Stimulated activated CD4-positive, alpha-beta T cell treated with anti-CD3 and anti-CD28 coated beads, Interleukin-12 subunit alpha, Interleukin-12 subunit beta, amount 100 ng/mL, for 24 hours (primary cell): Measurements from ENCODE around the gene FRS3.
"Not testable (repeated sequence)": the region's sequence is repeated elsewhere in the genome, so short reads cannot be mapped to it uniquely, and the experiment has no call there.

Source experiments
- DNase-seq, 2 experiments: peaks; one replicate each; pipeline ENCODE4 v3.0.0-alpha.2; 2020; ENCODE audit warnings: low read depth in 2 of 2

FRS3 gene

GRCh38 chr6:41769376-41769775 is 10.3 kb downstream of the FRS3 start:
- DNase-seq: no peak

DNA sequence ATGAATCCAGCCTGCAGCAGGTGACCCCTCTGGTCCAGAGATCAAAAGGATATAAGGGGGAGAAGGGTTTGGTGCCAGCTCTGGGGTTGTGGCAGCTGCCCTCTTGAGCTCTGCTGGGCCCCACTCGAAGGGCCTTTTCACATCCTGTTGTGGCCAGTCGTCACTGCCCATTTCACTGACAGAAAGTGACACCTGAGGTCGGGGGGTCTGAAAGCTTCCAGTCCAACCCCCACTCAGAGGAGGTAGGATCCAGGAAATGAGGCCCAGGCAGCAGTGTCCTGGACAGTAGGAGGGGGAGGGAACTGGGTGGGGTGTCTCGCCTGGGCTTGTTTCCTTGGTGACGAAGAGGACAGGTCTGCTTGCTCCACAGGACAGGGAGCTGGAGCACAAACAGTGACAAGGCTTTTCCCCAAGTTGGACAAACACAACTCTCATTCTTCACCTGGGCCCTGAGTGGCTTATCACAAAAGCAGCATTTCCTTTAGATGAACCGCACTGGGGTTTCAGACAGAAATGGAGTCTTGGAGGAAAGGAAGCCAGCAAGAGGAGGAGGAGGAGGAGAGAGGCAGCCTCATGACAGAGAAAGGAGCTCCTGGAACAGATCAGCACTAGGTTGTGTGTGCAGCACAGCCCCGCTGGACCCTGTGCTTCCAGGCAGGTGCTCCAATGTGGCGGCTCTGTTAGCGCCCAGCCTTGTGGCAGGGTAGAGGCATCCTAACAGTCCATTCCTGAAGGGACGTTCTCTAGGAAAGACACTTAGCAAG is 11.0 kb downstream of the FRS3 start:
- no peak for DNase-seq

- DNase-seq: no peak
These were observed 12.4 kb downstream of the FRS3 start for GRCh38 chr6:41767112-41767833.

DNA sequence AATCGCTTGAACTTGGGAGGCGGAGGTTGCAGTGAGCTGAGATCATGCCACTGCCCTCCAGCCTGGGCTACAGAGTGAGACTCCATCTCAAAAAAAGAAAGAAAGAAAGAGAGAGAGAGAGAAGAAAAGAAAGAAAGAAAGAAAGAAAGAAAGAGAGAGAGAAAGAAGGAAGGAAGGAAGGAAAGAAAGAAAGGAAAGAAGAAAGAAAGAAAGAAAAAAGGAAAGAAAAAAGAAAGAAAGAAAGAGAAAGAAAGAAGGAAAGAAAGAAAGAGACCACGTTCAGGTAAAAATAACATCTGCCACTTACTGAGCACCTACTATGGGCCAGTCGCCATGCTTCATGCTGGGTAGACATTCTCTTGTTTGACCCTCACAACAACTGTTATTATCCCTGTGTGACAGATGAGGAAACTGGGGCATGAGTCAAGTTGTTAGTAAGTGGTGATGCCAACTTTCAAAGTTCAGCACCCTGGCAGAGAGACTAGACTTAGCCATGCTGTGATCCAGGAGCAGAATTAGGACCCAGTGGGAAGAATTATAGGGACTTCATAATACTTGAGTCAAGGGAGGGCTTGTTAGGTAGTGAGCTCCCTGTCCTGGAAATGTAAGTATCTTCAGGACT is 13.5 kb downstream of the FRS3 start:
- not testable (repeated sequence) for DNase-seq

DNA sequence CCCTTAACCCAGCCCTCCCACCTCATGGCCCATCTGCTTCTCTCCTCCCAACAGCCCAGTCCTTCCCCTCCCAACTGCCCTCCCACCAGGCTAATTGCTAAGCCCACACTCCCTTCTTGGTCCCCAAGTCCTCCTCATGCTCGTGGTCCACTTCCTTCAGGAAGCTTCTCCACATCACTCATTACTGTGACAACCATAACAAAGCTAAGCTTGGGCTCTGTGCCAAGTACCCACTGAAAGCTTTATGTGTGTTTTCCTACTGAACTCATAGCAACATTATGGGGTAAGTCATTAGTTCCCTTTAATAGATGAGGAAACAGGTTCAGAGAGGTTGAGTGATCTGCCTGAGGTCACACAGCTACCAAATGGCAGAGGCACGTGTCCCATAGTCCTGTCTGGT is 16.2 kb downstream of the FRS3 start:
- no peak for DNase-seq

DNA sequence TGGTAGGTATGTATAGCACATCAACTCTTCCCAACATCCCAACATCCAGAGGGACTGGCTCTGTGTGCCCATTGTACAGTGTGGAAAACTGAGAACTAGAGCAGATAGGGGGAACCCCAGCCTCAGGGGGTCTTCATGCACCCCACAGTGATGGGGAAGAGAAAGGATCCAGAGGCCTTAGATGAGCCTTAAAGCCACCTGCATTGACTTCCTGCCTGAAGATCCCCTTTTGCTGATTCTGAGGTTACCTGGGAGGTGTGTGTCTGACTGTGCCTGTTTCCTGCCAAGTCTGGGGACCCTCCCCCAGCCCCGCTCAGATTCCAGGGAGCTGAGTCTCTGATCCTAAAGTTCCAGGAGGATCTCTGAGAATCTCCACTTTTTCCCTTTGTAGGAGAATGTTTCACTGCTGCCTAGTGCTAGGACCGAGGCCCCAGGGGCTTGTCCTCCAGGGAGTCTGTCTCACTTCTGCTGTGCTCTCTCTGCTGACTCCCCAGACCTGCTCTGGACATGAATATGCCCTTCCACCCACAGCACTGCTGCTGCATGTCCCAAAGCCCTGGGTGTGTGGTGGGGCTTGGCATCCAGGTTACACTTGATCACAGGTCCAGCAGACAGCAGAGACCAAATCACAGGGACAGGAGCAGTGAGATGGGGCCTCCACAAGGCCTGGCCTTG is 19.7 kb downstream of the FRS3 start:
- no peak for DNase-seq

DNA sequence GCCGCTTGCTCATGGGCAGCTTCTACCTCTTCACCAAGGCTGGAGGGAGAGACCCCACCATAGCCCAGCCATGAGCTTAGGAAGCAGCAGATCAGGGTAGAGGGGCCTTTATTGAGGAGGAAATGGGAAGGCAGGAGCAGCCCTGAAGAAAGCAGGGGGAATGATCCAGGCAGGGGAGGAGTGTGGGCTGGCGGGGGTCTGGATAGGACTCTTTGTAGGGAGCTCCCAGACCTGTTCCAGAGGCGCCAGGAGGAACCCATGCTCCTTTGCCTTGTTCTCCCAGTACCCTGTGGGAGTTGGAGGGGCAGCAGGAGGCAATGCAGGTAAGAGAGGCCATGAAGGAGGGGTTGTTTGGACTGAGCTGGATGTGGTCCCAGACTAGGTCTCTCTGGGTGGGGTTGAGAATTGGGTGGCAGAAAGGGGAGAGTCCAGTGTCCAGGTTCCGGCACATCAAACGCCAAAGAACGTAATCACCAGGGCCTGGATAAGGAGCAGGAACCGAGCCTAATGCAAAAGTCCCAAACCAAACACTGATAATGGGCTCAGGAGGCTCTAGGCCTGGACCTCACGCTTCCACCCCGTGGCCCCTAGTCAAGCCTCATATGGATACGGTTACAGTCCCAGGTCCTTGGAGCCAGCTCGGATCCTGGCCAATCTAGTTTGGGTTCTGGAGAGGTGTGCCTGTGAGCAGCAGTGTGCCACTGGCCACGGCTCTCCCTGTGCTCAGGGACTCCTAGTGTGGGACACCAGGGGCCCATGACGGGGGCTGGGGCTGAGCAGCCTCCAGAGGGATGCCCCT is 20.4 kb downstream of the FRS3 start:
- DNase-seq: no peak

DNA sequence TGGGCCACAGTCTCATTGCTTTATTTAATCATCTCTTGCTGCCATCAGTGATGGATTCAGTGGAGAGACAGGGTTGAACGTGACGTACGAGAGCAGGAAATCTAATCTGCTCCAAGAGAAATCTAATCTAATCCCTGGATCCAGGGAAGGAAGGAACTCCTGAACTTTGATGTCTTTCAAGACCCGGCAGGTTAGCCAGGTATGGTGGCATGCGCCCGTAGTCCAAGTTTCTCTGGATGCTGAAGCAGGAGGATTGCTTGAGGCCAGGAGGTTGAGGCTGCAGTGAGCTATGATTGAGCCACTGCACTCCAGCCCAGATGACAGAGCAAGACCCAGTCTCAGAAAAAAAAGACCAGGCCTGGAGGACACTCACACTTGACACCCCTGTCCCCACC is 21.1 kb downstream of the FRS3 start:
- DNase-seq: no peak

DNA sequence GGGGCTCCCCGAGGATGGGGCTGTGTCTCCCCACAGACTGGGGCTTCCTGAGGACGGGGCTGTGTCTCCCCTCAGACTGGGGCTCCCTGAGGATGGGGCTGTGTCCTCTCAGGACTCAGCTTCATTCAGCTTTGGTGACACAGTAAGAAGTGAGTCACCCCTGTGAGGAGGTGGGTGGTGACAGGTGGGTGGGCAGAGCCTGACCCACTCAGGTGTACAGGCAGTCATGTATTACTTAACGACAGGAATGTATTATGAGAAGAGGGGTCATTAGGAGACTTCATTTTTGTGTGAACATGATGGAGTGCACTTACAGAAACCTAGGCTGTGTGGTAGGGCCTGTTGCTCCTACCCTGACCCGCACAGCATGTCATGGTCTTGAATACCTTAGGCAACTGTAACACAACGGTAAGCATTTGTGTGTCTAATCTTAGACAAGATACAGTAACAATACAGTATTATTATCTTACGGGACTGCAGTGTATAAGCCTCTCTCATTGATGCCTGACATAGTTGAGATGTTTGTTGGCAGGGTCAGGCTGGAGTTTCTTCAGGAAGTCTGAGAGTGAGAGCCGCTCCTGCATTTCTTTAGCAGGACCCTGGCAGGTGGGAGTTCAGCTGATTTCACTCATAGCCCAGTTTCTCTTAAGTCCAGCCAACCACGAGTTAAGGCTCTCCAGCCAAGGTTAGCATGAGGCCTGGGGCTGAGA is 21.6 kb downstream of the FRS3 start:
- DNase-seq: no peak

DNA sequence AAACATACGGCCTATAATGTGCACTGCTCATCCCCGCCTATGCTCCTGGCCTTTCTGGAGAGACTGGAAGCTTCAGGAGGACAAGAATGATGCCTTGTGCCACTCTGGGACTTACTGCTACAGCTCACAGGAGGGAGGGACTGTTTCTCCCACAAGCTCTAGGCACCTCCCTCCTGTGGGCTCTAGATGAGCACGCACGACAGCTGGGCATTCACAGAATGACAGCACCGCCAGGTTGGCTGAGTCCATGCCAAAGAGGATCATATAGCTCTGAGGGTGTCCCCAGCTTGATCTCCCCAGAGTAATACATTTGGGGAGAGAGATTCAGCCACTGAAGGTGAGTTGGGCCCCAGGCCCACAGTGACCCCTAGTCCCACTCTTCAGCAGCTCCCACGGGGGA is 22.4 kb downstream of the FRS3 start:
- no peak for DNase-seq

GRCh38 chr6:41756354-41756753 is 23.3 kb downstream of the FRS3 start:
- no peak for DNase-seq

GRCh38 chr6:41755895-41756294 is 23.8 kb downstream of the FRS3 start:
- no peak for DNase-seq

GRCh38 chr6:41750374-41750773 is 29.3 kb downstream of the FRS3 start:
- no peak for DNase-seq

GRCh38 chr6:41748542-41748941 is 31.2 kb downstream of the FRS3 start:
- DNase-seq: no peak

DNA sequence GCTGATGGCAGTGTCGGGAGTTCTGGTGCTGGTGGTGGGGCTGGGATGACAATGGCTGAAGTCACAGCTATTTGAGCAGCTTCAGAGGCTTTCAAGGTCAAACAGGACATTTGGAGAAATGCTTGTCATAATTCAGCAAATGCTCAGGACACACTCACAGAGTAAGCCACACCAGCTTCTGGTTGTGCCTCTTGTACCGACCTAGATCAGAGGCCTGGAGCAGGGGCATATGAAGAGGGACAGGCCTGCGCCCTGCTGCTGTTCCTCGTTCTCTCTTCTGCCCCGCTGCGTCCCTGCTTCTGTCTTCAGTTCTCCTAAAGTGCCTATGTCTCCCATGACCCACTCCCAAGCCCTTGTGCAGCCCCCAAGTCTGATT is 31.6 kb downstream of the FRS3 start:
- DNase-seq: no peak

GRCh38 chr6:41747256-41748101 is 32.2 kb downstream of the FRS3 start, which contains the start of gene PGC:
Gene PGC (minus strand): TSS chr6:41747397. CDS start chr6:41747334, 63 bp downstream.
- DNase-seq: no peak

DNA sequence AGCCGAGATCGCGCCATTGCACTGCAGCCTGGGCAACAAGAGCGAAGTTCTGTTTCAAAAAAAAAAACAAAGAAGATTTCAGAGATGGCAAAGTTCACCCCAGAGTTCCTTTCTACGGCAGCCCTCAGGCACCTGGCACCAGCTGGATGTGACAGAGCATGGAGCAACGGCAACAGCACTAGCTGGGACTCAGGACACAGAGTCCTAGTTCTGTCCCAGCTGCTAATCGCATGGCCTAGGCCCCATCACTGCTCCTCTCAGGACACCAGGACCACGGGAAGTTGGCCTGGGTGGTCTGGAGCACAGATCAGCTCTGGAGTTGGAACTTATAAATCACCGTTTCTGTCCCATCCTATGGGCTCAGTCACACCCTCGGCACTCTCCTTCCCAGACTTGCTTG is 33.6 kb downstream of the FRS3 start:
- no peak for DNase-seq

GRCh38 chr6:41744236-41744787 is 35.4 kb downstream of the FRS3 start:
- no peak for DNase-seq

GRCh38 chr6:41743406-41744235 is 36.1 kb downstream of the FRS3 start:
- DNase-seq: no peak
